GM19025 (cell line): ENCODE results near the gene MED31.
"Not testable (repeated sequence)": the region's sequence is repeated elsewhere in the genome, so short reads cannot be mapped to it uniquely, and the experiment has no call there.

Experiments used
- ATAC-seq: cut with Tn5 transposase; IDR thresholded peaks from one replicate; pipeline ENCODE4 v1.9.1; 2021; ENCODE audit warnings: mild to moderate bottlenecking, low read depth, moderate library complexity; ENCODE audit not compliant: unreplicated experiment

The MED31 gene

GRCh38 chr17:6651354-6651918, at the start of gene MED31, which contains the start of gene C17orf100:
Gene MED31, minus strand, starts transcription at chr17:6651605. Its CDS starts 77 bp downstream, at chr17:6651528.
Gene C17orf100, plus strand, starts transcription at chr17:6651762. Its CDS starts 152 bp downstream, at chr17:6651914.
- ATAC-seq: peak; percentile 88

- ATAC-seq: no peak
Observed at GRCh38 chr17:6700948-6701307, 49.5 kb upstream of the MED31 start.

- ATAC-seq: no peak
Observed at GRCh38 chr17:6699997-6700947, 48.9 kb upstream of the MED31 start.

- ATAC-seq: no peak
Observed at GRCh38 chr17:6698004-6698403, 46.6 kb upstream of the MED31 start.

- no peak for ATAC-seq
Observed at GRCh38 chr17:6696906-6697305, 45.5 kb upstream of the MED31 start.

- no peak for ATAC-seq
Observed at GRCh38 chr17:6695565-6695964, 44.2 kb upstream of the MED31 start.

GRCh38 chr17:6695051-6695450, 43.6 kb upstream of the MED31 start:
- ATAC-seq: no peak

- ATAC-seq: not testable (repeated sequence)
Observed at GRCh38 chr17:6691958-6692357, 40.6 kb upstream of the MED31 start.

GRCh38 chr17:6691546-6691945, 40.1 kb upstream of the MED31 start:
- no peak for ATAC-seq

- ATAC-seq: no peak
Observed at GRCh38 chr17:6690641-6691040, 39.2 kb upstream of the MED31 start.

GRCh38 chr17:6688944-6689343, 37.5 kb upstream of the MED31 start:
- ATAC-seq: no peak

- no peak for ATAC-seq
Observed at GRCh38 chr17:6686026-6686425, 34.6 kb upstream of the MED31 start.

- no peak for ATAC-seq
Observed at GRCh38 chr17:6684881-6685767, 33.7 kb upstream of the MED31 start.

- ATAC-seq: no peak
Observed at GRCh38 chr17:6684460-6684783, 33.0 kb upstream of the MED31 start.

- ATAC-seq: no peak
Observed at GRCh38 chr17:6683730-6684459, 32.5 kb upstream of the MED31 start.

GRCh38 chr17:6683081-6683684, 31.8 kb upstream of the MED31 start:
- ATAC-seq: no peak

- ATAC-seq: no peak
Observed at GRCh38 chr17:6682339-6682738, 30.9 kb upstream of the MED31 start.

- no peak for ATAC-seq
Observed at GRCh38 chr17:6681671-6682070, 30.3 kb upstream of the MED31 start.

- ATAC-seq: no peak
Observed at GRCh38 chr17:6681176-6681575, 29.8 kb upstream of the MED31 start.

GRCh38 chr17:6679241-6679640, 27.8 kb upstream of the MED31 start:
- ATAC-seq: no peak
